HUES64 (cell line): ENCODE measurements around the gene CDK17. TPM values are rescaled to one million over a fixed set of nuclear protein-coding genes. Genes with fewer than 3 reads are reported as not detected.

Experiments used
- H3K27ac ChIP-seq: 2 replicates; pipeline ENCODE4 v1.7.0; 2013; ENCODE audit warnings: low read depth, low read length, inconsistent platforms
- H3K27me3 ChIP-seq: 2 replicates; pipeline ENCODE4 v1.6.1; 2013; ENCODE audit warnings: mild to moderate bottlenecking, low read length; ENCODE audit not compliant: insufficient read depth
- H3K36me3 ChIP-seq: 2 replicates; pipeline ENCODE4 v1.6.1; 2013; ENCODE audit warnings: mild to moderate bottlenecking, low read length; ENCODE audit not compliant: insufficient read depth
- H3K4me1 ChIP-seq: 2 replicates; pipeline ENCODE4 v1.6.1; 2013; ENCODE audit warnings: mild to moderate bottlenecking, low read length, moderate library complexity; ENCODE audit not compliant: insufficient read depth
- H3K4me3 ChIP-seq: 2 replicates; pipeline ENCODE4 v1.5.1; 2013; ENCODE audit warnings: mild to moderate bottlenecking, low read length, moderate library complexity
- H3K9ac ChIP-seq: 2 replicates; pipeline ENCODE4 v1.6.1; 2013; ENCODE audit warnings: mild to moderate bottlenecking, low read depth, low read length
- H3K9me3 ChIP-seq: 2 replicates; pipeline ENCODE4 v1.6.1; 2013; ENCODE audit warnings: low read depth, low read length; ENCODE audit not compliant: insufficient read depth
- WGBS: fragments of 150-250, 120-280 bp; methylation state at CpG from one replicate; pipeline ENCODE4 v1.1.7; 2013; ENCODE audit warnings: missing lambda C conversion rate; 5-methylcytosine and 5-hydroxymethylcytosine counted together
- polyA plus RNA-seq, 2 experiments: library from polyadenylated mRNA; stranded (reverse); fragments of 50-300 nt; gene quantifications; one replicate each; pipeline ENCODE4 v1.2.3, GENCODE V29; 2013

CDK17 gene
- polyA plus RNA-seq (2013, experiment 1 of 2): 16.2 TPM
- 16.5 TPM for polyA plus RNA-seq (2013, experiment 2 of 2)

DNA sequence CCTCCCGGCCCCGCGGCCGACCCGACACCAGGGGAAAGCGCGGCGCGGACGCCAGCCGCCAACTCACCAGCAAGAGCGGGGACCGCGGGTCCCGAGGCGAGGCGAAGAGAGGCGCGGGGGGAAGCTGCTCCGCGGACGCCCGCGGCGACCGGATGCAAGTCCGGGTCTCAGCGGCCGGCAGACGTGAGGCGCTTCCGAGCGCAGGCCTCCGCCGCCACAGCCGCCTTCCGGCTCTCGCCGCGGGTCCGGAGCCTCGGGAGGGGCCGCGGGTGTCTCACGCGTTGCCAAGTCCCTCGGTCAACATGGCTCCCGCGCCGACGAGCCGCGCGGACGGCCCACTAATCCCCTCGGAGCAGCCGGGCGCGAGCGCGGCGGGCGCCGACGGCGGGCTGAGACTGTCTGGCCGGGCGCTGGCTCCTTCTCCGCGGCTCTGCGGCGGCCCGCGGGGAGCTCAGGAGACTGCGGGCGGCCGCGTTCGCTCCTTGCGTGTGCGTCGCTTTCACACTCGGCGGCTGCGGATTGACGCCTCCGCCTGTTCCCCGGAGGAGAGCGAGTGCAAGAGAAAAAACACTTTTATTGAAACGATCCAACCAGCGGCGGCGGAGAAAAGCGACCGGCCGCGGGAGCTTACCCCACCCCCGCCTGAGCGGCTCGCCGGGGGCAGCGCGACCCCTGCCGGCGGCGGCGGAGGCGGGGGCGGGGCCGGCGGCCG, at the start of gene CDK17:
CDK17 (minus strand) TSS at position 521 of the 712 bp plus-strand sequence. CDS start 65,603 bp downstream, outside the sequence.
- Histone ChIP-seq H3K27me3 (no peaks in the 10 kb centered on the region), H3K9ac (peak within 1 kb of the TSS; percentile 81), H3K27ac (peak within 1 kb of the TSS; percentile 94), H3K4me1 (peaks cover 49% of the 10 kb centered on the region), H3K4me3 (peak within 1 kb of the TSS; percentile 77), H3K36me3 (no peaks in the 10 kb centered on the region), H3K9me3 (no peaks in the 10 kb centered on the region)
- under 1% methylated on average over 112 of the region's 112 CpGs for WGBS

DNA sequence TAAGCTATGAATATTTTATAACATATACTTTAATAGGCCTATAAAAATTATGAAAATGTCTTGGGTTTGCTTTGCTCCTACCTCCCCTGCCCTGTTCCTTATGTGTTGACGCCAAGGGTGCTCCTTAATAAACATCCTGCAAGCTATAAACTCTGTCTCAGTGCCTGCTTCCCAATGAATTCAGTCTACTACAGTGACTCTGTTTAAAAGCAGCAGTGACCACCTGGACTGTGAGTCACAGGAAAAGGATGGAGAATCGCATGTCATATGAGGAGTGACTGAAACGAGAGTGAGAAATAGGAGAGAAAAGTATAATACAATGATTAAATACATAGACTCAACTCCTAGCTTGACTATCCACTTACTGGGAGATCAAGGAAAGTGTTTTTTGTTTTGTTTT, 48.1 kb upstream of the CDK17 start:
- Histone ChIP-seq H3K27me3 (no peaks in the 10 kb centered on the region), H3K9me3 (no peaks in the 10 kb centered on the region), H3K9ac (no peak overlapping the region), H3K4me1 (no peaks in the 10 kb centered on the region), H3K36me3 (no peaks in the 10 kb centered on the region), H3K4me3 (no peak overlapping the region), H3K27ac (no peak overlapping the region)
- WGBS: 90% methylated on average over 3 of the region's 3 CpGs

DNA sequence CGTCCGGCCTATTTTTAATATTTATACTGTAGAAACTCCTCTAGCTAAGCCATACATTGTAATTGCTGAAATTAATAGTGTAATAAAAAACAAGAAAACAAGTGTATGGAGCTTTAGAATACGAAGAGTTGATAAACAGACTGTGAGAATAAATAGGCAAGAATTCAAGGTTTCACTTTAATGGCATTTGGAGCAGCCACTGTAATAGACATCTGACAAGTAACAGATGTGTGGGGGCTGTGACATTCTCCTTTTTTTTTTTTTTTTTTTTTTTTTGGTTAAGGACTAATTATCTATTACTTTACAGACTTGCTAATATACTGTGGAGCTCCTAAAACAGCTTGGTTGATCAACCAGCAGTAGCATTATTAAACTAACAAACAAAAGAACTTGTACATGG, 47.0 kb upstream of the CDK17 start:
- no peak overlapping the region for H3K9ac ChIP-seq
- no peak overlapping the region for H3K4me3 ChIP-seq
- no peaks in the 10 kb centered on the region for H3K9me3 ChIP-seq
- H3K27me3 ChIP-seq: no peaks in the 10 kb centered on the region
- WGBS: 100% methylated on average over 3 of the region's 3 CpGs
- no peaks in the 10 kb centered on the region for H3K4me1 ChIP-seq
- no peaks in the 10 kb centered on the region for H3K36me3 ChIP-seq
- no peak overlapping the region for H3K27ac ChIP-seq

DNA sequence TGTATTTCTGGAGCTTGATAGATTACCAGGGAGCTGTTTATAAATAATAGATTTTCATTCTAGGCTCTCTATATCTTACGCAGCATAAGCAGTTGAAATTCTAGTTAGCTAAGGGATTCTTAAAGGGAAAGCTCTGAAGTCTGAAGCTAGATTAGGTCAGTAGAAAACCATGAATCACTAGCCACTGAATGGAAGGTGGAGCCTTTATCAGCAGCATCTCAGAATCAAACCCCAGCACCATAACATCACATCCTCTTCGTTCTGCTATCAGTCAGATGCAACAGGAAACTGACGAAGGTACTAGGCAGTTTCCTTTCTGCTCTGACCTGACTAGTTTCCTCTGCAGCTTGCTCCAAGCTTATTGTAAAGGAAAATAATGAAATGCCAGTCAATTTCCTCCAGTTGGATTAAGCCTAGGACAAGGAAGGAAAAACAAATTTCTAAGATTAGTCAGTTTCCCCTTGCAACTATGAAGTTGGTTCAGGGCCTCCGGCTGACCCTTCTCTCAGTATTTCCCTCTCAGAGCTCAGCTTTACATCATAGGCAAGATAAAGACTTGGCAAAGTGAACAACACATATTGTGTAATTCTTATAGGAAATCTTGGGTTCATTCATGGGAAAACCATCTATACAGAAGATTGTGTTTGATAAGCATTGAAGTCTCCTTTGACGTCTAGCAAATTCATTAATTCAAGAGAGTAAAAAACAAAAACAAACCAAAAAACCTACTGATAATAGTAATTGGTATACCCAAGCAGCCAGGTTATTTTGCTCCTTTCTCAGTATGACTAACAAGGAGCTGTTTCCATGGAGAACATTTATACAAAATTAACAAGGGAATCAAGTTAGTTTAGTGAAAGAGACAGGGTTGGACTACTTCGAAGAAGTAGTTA, 45.7 kb upstream of the CDK17 start:
- H3K27ac ChIP-seq: no peak overlapping the region
- H3K4me3 ChIP-seq: no peak overlapping the region
- WGBS: 88% methylated on average over 5 of the region's 6 CpGs
- H3K9ac ChIP-seq: no peak overlapping the region
- no peaks in the 10 kb centered on the region for H3K9me3 ChIP-seq
- no peaks in the 10 kb centered on the region for H3K27me3 ChIP-seq
- H3K4me1 ChIP-seq: no peaks in the 10 kb centered on the region
- H3K36me3 ChIP-seq: no peaks in the 10 kb centered on the region

DNA sequence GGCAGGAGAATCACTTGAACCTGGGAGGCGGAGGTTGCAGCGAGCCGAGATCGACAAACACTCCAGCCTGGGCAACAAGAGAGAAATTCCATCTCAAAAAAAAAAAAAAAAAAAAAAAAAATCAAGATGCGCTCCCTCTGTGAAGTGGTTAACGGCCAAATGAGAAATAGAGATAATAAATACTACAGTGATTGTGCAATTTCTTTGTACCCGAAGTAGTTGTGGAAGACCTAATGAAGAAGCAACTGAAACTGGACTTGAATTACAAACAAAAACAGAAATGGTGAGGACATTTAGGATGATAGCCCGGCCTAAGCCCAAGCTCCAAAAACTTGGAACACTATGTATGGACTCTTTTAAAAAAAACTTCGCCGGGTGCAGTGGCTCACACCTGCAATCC, 44.2 kb upstream of the CDK17 start:
- Histone ChIP-seq H3K4me3 (no peak overlapping the region), H3K4me1 (no peaks in the 10 kb centered on the region), H3K27me3 (no peaks in the 10 kb centered on the region), H3K9ac (no peak overlapping the region), H3K9me3 (no peaks in the 10 kb centered on the region), H3K27ac (no peak overlapping the region), H3K36me3 (no peaks in the 10 kb centered on the region)
- WGBS: 98% methylated on average over 10 of the region's 10 CpGs

DNA sequence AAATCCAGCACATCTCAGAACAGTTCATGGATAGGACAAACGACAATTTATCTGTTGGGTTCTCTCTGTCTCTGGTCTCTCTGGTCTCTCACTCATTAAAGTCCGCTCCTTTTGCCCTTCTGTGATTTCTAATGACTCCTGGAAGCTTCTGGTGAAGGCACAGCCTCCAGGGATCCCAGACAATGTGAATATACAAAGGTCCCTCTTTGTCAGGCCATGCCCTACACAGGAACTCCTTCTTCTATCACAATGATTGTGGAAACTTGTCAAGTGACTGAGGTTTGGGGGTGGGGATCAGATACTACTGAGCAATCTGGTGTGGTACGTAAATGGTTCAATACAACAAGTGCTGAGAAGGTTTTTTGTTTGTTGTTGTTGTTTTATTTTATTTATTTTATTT, 42.7 kb upstream of the CDK17 start:
- WGBS: 93% methylated on average over 3 of the region's 3 CpGs
- no peak overlapping the region for H3K4me3 ChIP-seq
- H3K27me3 ChIP-seq: no peaks in the 10 kb centered on the region
- no peaks in the 10 kb centered on the region for H3K9me3 ChIP-seq
- H3K9ac ChIP-seq: no peak overlapping the region
- no peaks in the 10 kb centered on the region for H3K36me3 ChIP-seq
- no peak overlapping the region for H3K27ac ChIP-seq
- no peaks in the 10 kb centered on the region for H3K4me1 ChIP-seq

DNA sequence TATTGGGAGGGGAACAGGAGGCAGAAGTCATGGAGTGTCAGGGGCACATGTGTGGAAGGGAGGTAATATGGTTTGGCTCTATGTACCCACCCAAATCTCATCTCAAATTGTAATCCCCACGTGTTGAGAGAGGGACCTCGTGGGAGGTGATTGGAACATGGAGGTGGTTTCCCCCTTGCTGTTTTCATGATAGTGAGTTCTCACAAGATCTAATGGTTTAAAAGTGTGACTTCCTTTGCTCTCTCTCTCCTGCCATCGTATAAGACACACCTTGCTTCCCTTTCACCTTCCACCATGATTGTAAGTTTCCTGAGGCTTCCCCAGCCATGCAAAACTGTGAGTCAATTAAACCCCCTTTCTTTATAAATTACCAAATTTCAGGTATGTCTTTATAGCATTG, 41.6 kb upstream of the CDK17 start:
- no peaks in the 10 kb centered on the region for H3K9me3 ChIP-seq
- 77% methylated on average over 3 of the region's 3 CpGs for WGBS
- no peaks in the 10 kb centered on the region for H3K36me3 ChIP-seq
- H3K27me3 ChIP-seq: no peaks in the 10 kb centered on the region
- no peaks in the 10 kb centered on the region for H3K4me1 ChIP-seq
- no peak overlapping the region for H3K9ac ChIP-seq
- no peak overlapping the region for H3K4me3 ChIP-seq
- H3K27ac ChIP-seq: no peak overlapping the region

DNA sequence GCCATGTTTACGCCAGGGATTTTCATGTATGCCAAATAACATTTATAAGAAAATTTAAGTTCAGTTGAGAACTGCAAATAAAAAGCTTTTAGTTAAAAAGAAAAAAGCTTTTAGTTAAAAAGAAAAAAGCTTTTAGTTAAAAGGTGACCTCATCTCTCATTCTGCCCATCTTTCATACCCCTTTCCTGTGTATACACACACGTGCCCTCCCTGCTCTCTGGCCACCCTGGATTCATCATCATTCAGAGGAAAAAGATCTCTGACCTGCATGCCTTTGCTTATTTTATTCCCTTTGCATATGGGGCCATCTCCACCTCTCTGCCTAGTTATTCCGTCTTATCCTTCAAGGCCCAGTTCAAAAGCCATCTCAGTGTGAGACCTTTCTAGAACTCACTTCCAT, 38.1 kb upstream of the CDK17 start:
- Histone ChIP-seq H3K9ac (no peak overlapping the region), H3K4me1 (no peaks in the 10 kb centered on the region), H3K9me3 (no peaks in the 10 kb centered on the region), H3K36me3 (no peaks in the 10 kb centered on the region), H3K4me3 (no peak overlapping the region), H3K27me3 (no peaks in the 10 kb centered on the region), H3K27ac (no peak overlapping the region)
- 84% methylated on average over 2 of the region's 3 CpGs for WGBS

DNA sequence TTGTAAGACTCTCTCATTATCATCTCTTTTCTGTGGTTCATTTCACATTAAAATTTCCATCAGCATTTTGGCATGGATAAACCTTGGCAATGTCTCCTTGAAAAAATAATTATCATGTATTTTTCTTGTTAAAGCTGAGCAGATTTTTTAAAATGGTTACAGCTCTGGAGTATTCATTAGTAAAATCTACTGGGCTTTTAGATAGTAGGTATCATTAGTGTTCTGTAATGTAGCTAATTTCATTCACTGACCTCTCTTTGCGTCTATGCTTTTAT, 36.9 kb upstream of the CDK17 start:
- no peaks in the 10 kb centered on the region for H3K27me3 ChIP-seq
- H3K9ac ChIP-seq: no peak overlapping the region
- no peaks in the 10 kb centered on the region for H3K36me3 ChIP-seq
- H3K27ac ChIP-seq: no peak overlapping the region
- WGBS: no CpG with 5 or more reads among the region's 1 CpG
- no peaks in the 10 kb centered on the region for H3K9me3 ChIP-seq
- H3K4me3 ChIP-seq: no peak overlapping the region
- H3K4me1 ChIP-seq: no peaks in the 10 kb centered on the region

DNA sequence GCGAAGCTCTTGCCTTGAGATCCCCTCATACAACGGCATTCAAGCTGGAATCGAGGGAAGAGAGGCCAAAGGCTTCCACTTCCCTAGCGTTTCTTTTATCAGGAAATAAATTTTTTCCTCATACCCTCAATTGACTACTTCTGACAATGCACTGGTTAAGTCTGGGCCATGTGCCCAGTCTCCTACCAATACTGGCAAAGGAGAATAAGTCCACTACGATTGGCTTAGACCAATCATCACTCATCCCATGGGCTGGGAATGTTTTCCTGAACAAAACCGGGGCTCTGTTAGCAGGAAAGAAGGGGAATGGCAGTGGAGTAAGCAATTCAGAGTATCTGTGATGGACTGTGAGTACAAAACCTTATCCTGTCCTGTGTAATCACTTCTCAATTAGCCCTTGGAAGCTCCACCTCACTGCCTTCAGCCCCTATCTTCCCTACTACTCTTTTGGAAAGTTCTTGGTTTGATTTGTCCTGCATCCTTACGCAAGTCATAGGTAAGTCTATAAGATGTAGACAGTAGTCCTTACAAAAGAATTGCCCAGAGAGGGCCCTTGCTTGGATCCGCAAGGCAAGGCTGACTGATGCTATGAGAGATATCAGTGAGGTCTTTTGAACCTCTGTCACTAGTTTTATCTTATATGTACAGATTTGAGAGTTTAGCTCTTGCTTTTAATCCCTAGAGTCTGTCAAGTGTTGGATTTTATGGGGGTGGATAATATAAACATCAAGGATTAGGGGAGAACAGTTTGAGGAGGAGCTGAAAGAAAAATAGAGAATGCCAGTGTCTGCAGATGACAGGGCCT, 36.3 kb upstream of the CDK17 start:
- 91% methylated on average over 8 of the region's 8 CpGs for WGBS
- no peak overlapping the region for H3K4me3 ChIP-seq
- H3K9ac ChIP-seq: no peak overlapping the region
- no peaks in the 10 kb centered on the region for H3K4me1 ChIP-seq
- H3K9me3 ChIP-seq: no peaks in the 10 kb centered on the region
- no peaks in the 10 kb centered on the region for H3K27me3 ChIP-seq
- H3K36me3 ChIP-seq: no peaks in the 10 kb centered on the region
- no peak overlapping the region for H3K27ac ChIP-seq

DNA sequence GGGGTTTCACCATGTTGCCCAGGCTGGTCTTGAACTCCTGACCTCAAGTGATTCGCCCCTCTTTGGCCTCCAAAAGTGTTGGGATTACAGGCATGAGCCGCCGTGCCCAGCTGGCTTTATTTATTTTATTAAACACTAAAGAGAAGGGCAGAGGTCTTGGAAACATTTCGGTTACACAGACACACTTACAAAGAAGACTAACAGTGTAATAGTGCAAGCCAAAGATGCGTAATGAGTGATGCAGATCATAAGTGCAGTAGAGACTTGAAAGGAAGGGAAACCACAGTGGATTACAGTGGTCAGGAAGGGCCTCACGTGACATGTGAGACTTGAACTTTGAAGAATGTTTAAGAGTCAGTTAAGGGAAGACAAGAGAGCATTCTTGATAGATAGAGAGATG, 33.9 kb upstream of the CDK17 start:
- H3K9ac ChIP-seq: no peak overlapping the region
- H3K27me3 ChIP-seq: no peaks in the 10 kb centered on the region
- WGBS: 91% methylated on average over 6 of the region's 6 CpGs
- peaks cover under 1% of the 10 kb centered on the region; the same call in 1 of the 2 replicates for H3K4me1 ChIP-seq
- no peaks in the 10 kb centered on the region for H3K9me3 ChIP-seq
- H3K4me3 ChIP-seq: no peak overlapping the region
- H3K27ac ChIP-seq: no peak overlapping the region
- no peaks in the 10 kb centered on the region for H3K36me3 ChIP-seq
